Breast epithelium (tissue), 4 donors: ENCODE results near the gene STX16. TPM values are rescaled to one million over a fixed set of nuclear protein-coding genes. Genes with fewer than 3 reads are reported as not detected.

Experiments
- DNase-seq, 2 donors: peaks; one replicate each; pipeline ENCODE4 v3.0.0-alpha.2; 2019; ENCODE audit warnings: low spot score in 2 of 2
- H3K27ac ChIP-seq, 2 donors: fragments of 200-600 bp; sonication (generic) in 1 of 2; one replicate each; pipeline ENCODE4 v1.5.1; 2016 to 2019; ENCODE audit warnings: mild to moderate bottlenecking in 1 of 2
- H3K27me3 ChIP-seq, 2 donors: fragments of 200-600 bp; sonication (generic) in 1 of 2; one replicate each; pipeline versions ENCODE4 v1.5.1 to v1.6.0; 2017 to 2019; ENCODE audit warnings: control low read depth in 1 of 2, mild to moderate bottlenecking in 1 of 2
- H3K36me3 ChIP-seq: fragments of 200-600 bp; one replicate; pipeline ENCODE4 v1.5.1; 2019
- H3K4me1 ChIP-seq, 2 donors: fragments of 200-600 bp; sonication (generic); one replicate each; pipeline ENCODE4 v1.5.1; 2016 to 2019; ENCODE audit warnings: control low read depth in 1 of 2
- H3K4me3 ChIP-seq, 3 donors: fragments of 200-600 bp; sonication (generic); 1 replicate in 2 of 3; 2 replicates in 1 of 3; pipeline ENCODE4 v1.5.1; 2016 to 2019; ENCODE audit warnings: mild to moderate bottlenecking in 3 of 3, moderate library complexity in 2 of 3
- H3K9me3 ChIP-seq, 2 donors: fragments of 200-600 bp; sonication (generic) in 1 of 2; one replicate each; pipeline ENCODE4 v1.5.1; 2016 to 2019; ENCODE audit warnings: control low read depth in 1 of 2
- CTCF ChIP-seq, 3 donors: fragments of 450-650 bp; IDR thresholded peaks; one replicate each; pipeline ENCODE4 v1.5.1; 2016 to 2017; ENCODE audit warnings: antibody characterized with exemption in 3 of 3, mild to moderate bottlenecking in 3 of 3, moderate library complexity in 3 of 3
- POLR2A ChIP-seq: fragments of 450-650 bp; IDR thresholded peaks from one replicate; pipeline ENCODE4 v1.6.1; 2016; ENCODE audit warnings: antibody characterized with exemption, mild to moderate bottlenecking, moderate library complexity
- POLR2AphosphoS5 ChIP-seq, 3 donors: sonication (generic); formaldehyde crosslinking; IDR thresholded peaks; one replicate each; pipeline ENCODE4 v1.6.1; 2017; ENCODE audit warnings: antibody characterized with exemption in 3 of 3
- intact Hi-C: fragments of 100-400 bp; cut with DNase I; formaldehyde crosslinking; loops from one replicate; pipeline ENCODE4 v1.15.1; 2023; ENCODE audit warnings: low total_unique reads
- total RNA-seq, 3 donors: library from RNA; depleted of rRNA; stranded (reverse); fragments of >200 nt; gene quantifications; one replicate each; pipeline ENCODE4 v1.1.0, GENCODE V29; 2016

The STX16 gene
- total RNA-seq, 3 donors from 2014 or later, result 54.4 to 76.5 (median 74.4) TPM

- H3K27me3 ChIP-seq, result no peaks in the 10 kb centered on the region
- H3K4me1 ChIP-seq, result no peaks in the 10 kb centered on the region
- intact Hi-C loops, result no loop called here
- no peaks in the 10 kb centered on the region for H3K36me3 ChIP-seq
- no peak overlapping the region for H3K27ac ChIP-seq
- H3K4me3 ChIP-seq, result no peak overlapping the region
- DNase-seq, result no peak
- TF ChIP-seq CTCF (IDR thresholded peaks at IDR 0.05) (no peak), POLR2A (no peak), POLR2AphosphoS5 (IDR thresholded peaks at IDR 0.05) (no peak)
- no peaks in the 10 kb centered on the region for H3K9me3 ChIP-seq
Observed at GRCh38 chr20:58628491-58629214, 22.4 kb upstream of the STX16 start.

GRCh38 chr20:58629215-58629580 lies 21.9 kb upstream of the STX16 start:
- TF ChIP-seq POLR2AphosphoS5 (IDR thresholded peaks at IDR 0.05), result no peak
- no peak for TF ChIP-seq POLR2A
- no peak for TF ChIP-seq CTCF (IDR thresholded peaks at IDR 0.05)
- Histone ChIP-seq H3K4me3 (no peak overlapping the region), H3K9me3 (no peaks in the 10 kb centered on the region), H3K27me3 (no peaks in the 10 kb centered on the region), H3K36me3 (no peaks in the 10 kb centered on the region), H3K4me1 (no peaks in the 10 kb centered on the region), H3K27ac (no peak overlapping the region)
- DNase-seq, result no peak
- intact Hi-C loops, result no loop called here

GRCh38 chr20:58630063-58630462 lies 21.0 kb upstream of the STX16 start:
- intact Hi-C loops, result loop anchor here (5.0 kb wide), 1 partner anchor 1518 kb away; no protein-coding TSS in a partner anchor
- no peak overlapping the region for H3K4me3 ChIP-seq
- H3K27ac ChIP-seq, result no peak overlapping the region
- H3K36me3 ChIP-seq, result no peaks in the 10 kb centered on the region
- TF ChIP-seq POLR2A (no peak), POLR2AphosphoS5 (IDR thresholded peaks at IDR 0.05) (no peak)
- no peak for DNase-seq
- H3K27me3 ChIP-seq, result no peaks in the 10 kb centered on the region
- no peaks in the 10 kb centered on the region for H3K9me3 ChIP-seq
- H3K4me1 ChIP-seq, result no peaks in the 10 kb centered on the region

GRCh38 chr20:58633161-58634053 lies 17.7 kb upstream of the STX16 start:
- Histone ChIP-seq H3K4me1 (no peaks in the 10 kb centered on the region), H3K36me3 (no peaks in the 10 kb centered on the region), H3K27me3 (no peaks in the 10 kb centered on the region), H3K27ac (no peak overlapping the region), H3K9me3 (no peaks in the 10 kb centered on the region), H3K4me3 (no peak overlapping the region)
- no peak for DNase-seq
- intact Hi-C loops, result loop anchor here (5.0 kb wide), 1 partner anchor 1521 kb away; no protein-coding TSS in a partner anchor
- TF ChIP-seq POLR2A (no peak), POLR2AphosphoS5 (IDR thresholded peaks at IDR 0.05) (no peak), CTCF (IDR thresholded peaks at IDR 0.05) (no peak)

GRCh38 chr20:58634059-58634458 lies 17.0 kb upstream of the STX16 start:
- Histone ChIP-seq H3K27me3 (no peaks in the 10 kb centered on the region), H3K4me3 (no peak overlapping the region), H3K27ac (no peak overlapping the region), H3K4me1 (no peaks in the 10 kb centered on the region), H3K9me3 (no peaks in the 10 kb centered on the region), H3K36me3 (no peaks in the 10 kb centered on the region)
- no peak for DNase-seq
- TF ChIP-seq CTCF (IDR thresholded peaks at IDR 0.05) (no peak), POLR2A (no peak), POLR2AphosphoS5 (IDR thresholded peaks at IDR 0.05) (no peak)
- intact Hi-C loops, result loop anchor here (5.0 kb wide), 1 partner anchor 1522 kb away; no protein-coding TSS in a partner anchor
